Neutrophil (primary cell): ENCODE measurements around the gene DENND1B.

Experiments
- H3K27ac ChIP-seq: fragments of 200-600 bp; sonication (generic); 2 replicates; pipeline ENCODE4 v1.5.1; 2016; ENCODE audit warnings: mild to moderate bottlenecking, moderate library complexity
- H3K27me3 ChIP-seq: fragments of 200-600 bp; sonication (generic); 2 replicates; pipeline ENCODE4 v1.6.0; 2016; ENCODE audit warnings: mild to moderate bottlenecking
- H3K36me3 ChIP-seq: fragments of 200-600 bp; sonication (generic); 2 replicates; pipeline ENCODE4 v1.5.1; 2017
- H3K4me1 ChIP-seq, 2 experiments: fragments of 200-600 bp in 1 of 2; sonication (generic) in 1 of 2; 1 replicate in 1 of 2; 2 replicates in 1 of 2; pipeline versions ENCODE4 v1.5.1 to v1.6.1; 2013 to 2016; ENCODE audit warnings: low read depth in 1 of 2, low read length in 1 of 2, mild to moderate bottlenecking in 1 of 2, moderate library complexity in 1 of 2; ENCODE audit not compliant: control insufficient read depth in 1 of 2, insufficient read depth in 1 of 2
- H3K4me3 ChIP-seq, 2 experiments: fragments of 200-600 bp in 1 of 2; sonication (generic) in 1 of 2; 1 replicate in 1 of 2; 2 replicates in 1 of 2; pipeline ENCODE4 v1.5.1; 2013 to 2016; ENCODE audit warnings: low read depth in 1 of 2, low read length in 1 of 2, mild to moderate bottlenecking in 1 of 2, moderate library complexity in 1 of 2
- H3K9me3 ChIP-seq: fragments of 200-600 bp; sonication (generic); 2 replicates; pipeline ENCODE4 v1.5.1; 2016
- TF ChIP-seq, protein P1 (sequence below): fragments of 200-600 bp; sonication (generic); IDR thresholded peaks from 2 replicates; pipeline ENCODE4 v1.5.1; 2016; ENCODE audit warnings: antibody characterized with exemption

Gene DENND1B

DNA sequence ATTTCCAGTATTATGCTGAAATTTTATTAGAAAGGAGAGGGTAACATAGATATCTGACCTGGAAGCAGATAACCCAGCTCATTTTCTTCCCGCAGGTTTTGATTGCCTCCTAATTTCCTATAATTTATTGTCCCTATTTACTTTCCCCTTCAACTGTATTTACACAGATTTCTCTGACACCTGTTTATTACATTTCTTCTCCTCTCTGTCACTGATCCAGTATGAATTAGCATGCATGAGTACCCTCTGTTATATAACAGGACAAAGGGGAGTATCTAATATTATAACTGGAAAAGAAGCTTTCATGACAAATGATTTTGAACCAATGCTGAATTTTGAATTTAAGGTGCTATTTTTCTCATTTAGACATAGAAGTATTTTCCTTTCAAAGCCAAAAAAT lies 37.4 kb downstream of the DENND1B start:
- no peaks in the 10 kb centered on the region for H3K27me3 ChIP-seq
- H3K9me3 ChIP-seq: no peaks in the 10 kb centered on the region
- H3K4me3 ChIP-seq: no peak overlapping the region
- H3K4me1 ChIP-seq: peaks cover 0 to 4% of the 10 kb centered on the region in 2 experiments
- no peaks in the 10 kb centered on the region for H3K36me3 ChIP-seq
- TF ChIP-seq, protein P1, sequence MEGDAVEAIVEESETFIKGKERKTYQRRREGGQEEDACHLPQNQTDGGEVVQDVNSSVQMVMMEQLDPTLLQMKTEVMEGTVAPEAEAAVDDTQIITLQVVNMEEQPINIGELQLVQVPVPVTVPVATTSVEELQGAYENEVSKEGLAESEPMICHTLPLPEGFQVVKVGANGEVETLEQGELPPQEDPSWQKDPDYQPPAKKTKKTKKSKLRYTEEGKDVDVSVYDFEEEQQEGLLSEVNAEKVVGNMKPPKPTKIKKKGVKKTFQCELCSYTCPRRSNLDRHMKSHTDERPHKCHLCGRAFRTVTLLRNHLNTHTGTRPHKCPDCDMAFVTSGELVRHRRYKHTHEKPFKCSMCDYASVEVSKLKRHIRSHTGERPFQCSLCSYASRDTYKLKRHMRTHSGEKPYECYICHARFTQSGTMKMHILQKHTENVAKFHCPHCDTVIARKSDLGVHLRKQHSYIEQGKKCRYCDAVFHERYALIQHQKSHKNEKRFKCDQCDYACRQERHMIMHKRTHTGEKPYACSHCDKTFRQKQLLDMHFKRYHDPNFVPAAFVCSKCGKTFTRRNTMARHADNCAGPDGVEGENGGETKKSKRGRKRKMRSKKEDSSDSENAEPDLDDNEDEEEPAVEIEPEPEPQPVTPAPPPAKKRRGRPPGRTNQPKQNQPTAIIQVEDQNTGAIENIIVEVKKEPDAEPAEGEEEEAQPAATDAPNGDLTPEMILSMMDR: no peak
- no peak overlapping the region for H3K27ac ChIP-seq

DNA sequence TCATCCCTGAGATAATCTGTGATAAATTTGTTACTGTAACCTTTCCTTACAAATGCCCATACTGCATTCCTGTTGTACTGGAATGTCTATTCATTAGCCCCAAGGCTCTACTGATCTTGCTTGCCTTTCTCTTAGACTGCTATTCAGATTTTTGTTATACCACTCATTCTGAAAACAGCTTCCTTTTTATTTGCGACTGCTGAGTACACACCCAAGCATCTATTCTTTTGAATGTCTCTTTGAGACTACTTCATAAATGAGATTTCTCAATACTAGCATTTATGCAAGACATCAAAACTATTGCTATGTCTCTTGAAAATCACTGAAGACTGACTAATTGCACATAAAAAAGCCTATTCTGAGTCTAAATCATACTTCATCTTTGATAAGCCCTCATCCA lies 38.6 kb downstream of the DENND1B start:
- H3K27ac ChIP-seq: no peak overlapping the region
- H3K36me3 ChIP-seq: no peaks in the 10 kb centered on the region
- TF ChIP-seq, protein P1: no peak

DNA sequence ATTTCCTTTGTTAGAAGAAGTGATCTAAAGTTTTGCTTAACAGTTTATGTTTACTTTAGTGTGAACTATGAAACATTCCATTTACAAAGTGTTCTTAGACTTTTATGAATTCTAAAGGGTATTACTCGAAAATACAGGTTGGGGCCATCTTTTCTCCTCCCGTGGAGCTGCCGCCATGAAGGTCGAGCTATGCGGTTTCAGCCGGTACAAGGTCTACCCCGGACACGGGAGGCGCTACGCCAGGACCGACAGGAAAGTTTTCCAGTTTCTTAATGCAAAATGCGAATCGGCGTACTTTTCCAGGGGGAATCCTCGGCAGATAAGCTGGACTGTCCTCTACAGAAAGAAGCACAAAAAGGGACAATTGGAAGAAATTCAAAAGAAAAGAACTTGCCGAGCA lies 39.8 kb downstream of the DENND1B start:
- TF ChIP-seq, protein P1: no peak
- Histone ChIP-seq H3K36me3 (no peaks in the 10 kb centered on the region), H3K4me1 (peaks cover 0 to 4% of the 10 kb centered on the region in 2 experiments), H3K27me3 (no peaks in the 10 kb centered on the region), H3K4me3 (no peak overlapping the region), H3K9me3 (no peaks in the 10 kb centered on the region), H3K27ac (no peak overlapping the region)

More for the DNA sequence above, 38.6 kb downstream of the DENND1B start:
- Histone ChIP-seq H3K4me1 (peaks cover 0 to 4% of the 10 kb centered on the region in 2 experiments), H3K27me3 (no peaks in the 10 kb centered on the region), H3K9me3 (no peaks in the 10 kb centered on the region), H3K4me3 (no peak overlapping the region)

DNA sequence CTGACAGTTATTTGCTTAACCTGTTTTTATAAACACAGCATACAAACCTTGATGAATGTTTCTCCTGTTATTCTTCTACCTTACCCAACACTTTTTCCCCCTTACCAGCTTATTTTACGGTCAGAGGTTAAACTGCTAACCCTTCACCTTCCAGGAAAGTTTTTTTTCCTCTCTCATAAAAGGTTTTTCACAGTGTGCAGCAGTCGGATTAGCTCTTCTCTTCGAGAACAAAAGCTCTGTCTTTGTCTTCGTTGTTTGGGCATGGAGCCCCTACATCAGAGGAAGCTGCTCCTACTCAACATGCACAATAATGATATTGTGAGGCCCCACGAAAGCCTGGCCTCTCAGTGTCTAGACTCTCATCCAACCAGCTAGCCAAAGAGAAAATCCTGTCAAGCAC lies 42.0 kb downstream of the DENND1B start:
- TF ChIP-seq, protein P1: no peak
- Histone ChIP-seq H3K27me3 (no peaks in the 10 kb centered on the region), H3K27ac (no peak overlapping the region), H3K36me3 (no peaks in the 10 kb centered on the region), H3K4me1 (peaks cover 0 to 4% of the 10 kb centered on the region in 2 experiments), H3K9me3 (no peaks in the 10 kb centered on the region), H3K4me3 (no peak overlapping the region)

DNA sequence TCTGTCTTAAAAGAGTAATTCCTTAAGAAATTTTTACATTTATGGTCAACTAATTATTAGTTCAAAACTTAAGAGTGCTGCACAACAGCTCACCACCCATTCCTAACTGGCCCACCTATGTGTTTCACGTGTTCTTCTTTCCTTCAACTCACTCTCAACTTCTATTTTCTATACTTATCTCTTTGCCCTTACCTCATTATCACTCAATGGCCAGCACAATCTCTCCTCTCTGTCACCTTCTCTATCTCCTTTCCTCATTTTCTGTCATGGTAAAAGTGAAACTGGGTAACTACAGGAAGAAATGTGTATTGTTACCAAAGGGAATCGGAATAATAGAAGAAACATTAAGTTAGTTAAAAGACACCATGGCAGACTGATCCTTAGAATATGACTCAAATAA lies 43.1 kb downstream of the DENND1B start:
- Histone ChIP-seq H3K36me3 (no peaks in the 10 kb centered on the region), H3K27ac (no peak overlapping the region), H3K9me3 (no peaks in the 10 kb centered on the region), H3K4me1 (peaks cover 0 to 4% of the 10 kb centered on the region in 2 experiments), H3K4me3 (no peak overlapping the region), H3K27me3 (no peaks in the 10 kb centered on the region)
- TF ChIP-seq, protein P1: no peak

DNA sequence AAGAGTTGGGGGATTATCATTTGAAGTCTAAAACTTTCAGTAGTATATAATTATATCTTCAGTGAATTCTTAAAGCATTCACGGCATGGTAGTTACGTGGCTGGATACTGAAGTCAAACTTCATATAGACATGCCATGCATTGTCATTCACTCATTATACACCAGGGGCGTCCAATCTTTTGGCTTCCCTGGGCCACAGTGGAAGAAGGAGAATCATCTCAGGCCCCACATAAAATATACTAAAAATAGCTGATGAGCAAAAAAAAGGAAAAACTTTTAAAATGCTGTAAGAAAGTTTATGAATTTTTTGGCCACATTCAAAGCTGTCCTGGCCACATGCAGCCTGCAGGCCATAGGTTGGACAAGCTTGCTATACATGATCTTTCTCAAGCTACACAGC lies 43.8 kb downstream of the DENND1B start:
- TF ChIP-seq, protein P1: no peak
- H3K9me3 ChIP-seq: no peaks in the 10 kb centered on the region
- no peak overlapping the region for H3K4me3 ChIP-seq

More for the DNA sequence above, 43.8 kb downstream of the DENND1B start:
- Histone ChIP-seq H3K36me3 (no peaks in the 10 kb centered on the region), H3K27ac (no peak overlapping the region), H3K27me3 (no peaks in the 10 kb centered on the region), H3K4me1 (no peaks in the 10 kb centered on the region)
